Neuronal stem cell (in vitro differentiated cells): ENCODE data around the gene TM2D3.

Source experiments
- DNase-seq: peaks from one replicate; pipeline ENCODE4 v3.0.0-alpha.2; 2013; ENCODE audit warnings: low spot score
- H2AFZ ChIP-seq: one replicate; pipeline ENCODE4 v1.6.1; 2013; ENCODE audit warnings: mild to moderate bottlenecking, low read length, inconsistent platforms
- H2AK5ac ChIP-seq: 2 replicates; pipeline ENCODE4 v1.6.1; 2013; ENCODE audit warnings: low read depth, mild to moderate bottlenecking, inconsistent platforms, low read length, moderate library complexity, mixed read lengths
- H2BK120ac ChIP-seq: 2 replicates; pipeline ENCODE4 v1.6.1; 2013; ENCODE audit warnings: low read depth, mild to moderate bottlenecking, inconsistent platforms, low read length, moderate library complexity, mixed read lengths
- H2BK12ac ChIP-seq: one replicate; pipeline ENCODE4 v1.6.1; 2013; ENCODE audit warnings: low read length, inconsistent platforms
- H2BK15ac ChIP-seq: 2 replicates; pipeline ENCODE4 v1.6.1; 2013; ENCODE audit warnings: mild to moderate bottlenecking, low read length, inconsistent platforms, mixed read lengths
- H2BK5ac ChIP-seq: one replicate; pipeline ENCODE4 v1.6.1; 2013; ENCODE audit warnings: inconsistent platforms, mild to moderate bottlenecking, low read length, moderate library complexity
- H3K14ac ChIP-seq: one replicate; pipeline ENCODE4 v1.6.1; 2013; ENCODE audit warnings: low read length, inconsistent platforms
- H3K18ac ChIP-seq: 2 replicates; pipeline ENCODE4 v1.6.1; 2013; ENCODE audit warnings: low read length, inconsistent platforms
- H3K23ac ChIP-seq: 2 replicates; pipeline ENCODE4 v1.6.1; 2013; ENCODE audit warnings: low read depth, mild to moderate bottlenecking, mixed read lengths, low read length, inconsistent platforms; ENCODE audit not compliant: poor library complexity
- H3K27ac ChIP-seq: replicated peaks from 3 replicates; pipeline ENCODE4 v1.5.1; 2013; ENCODE audit warnings: low read length, inconsistent platforms
- H3K27me3 ChIP-seq, 3 experiments: 2 replicates each; pipeline ENCODE4 v1.6.1; 2013; ENCODE audit warnings: low read length in 3 of 3, mild to moderate bottlenecking in 2 of 3, inconsistent platforms in 1 of 3, low read depth in 1 of 3, mixed read lengths in 1 of 3, moderate library complexity in 1 of 3; ENCODE audit not compliant: control insufficient read depth in 3 of 3, insufficient read depth in 3 of 3
- H3K36me3 ChIP-seq, 2 donors: replicated peaks in 1 of 2; 2 replicates each; pipeline ENCODE4 v1.6.1; 2013; ENCODE audit warnings: low read length in 2 of 2; ENCODE audit not compliant: control insufficient read depth in 2 of 2, insufficient read depth in 2 of 2
- H3K4ac ChIP-seq: 2 replicates; pipeline ENCODE4 v1.6.1; 2013; ENCODE audit warnings: inconsistent platforms, mild to moderate bottlenecking, low read length, moderate library complexity
- H3K4me1 ChIP-seq, 2 donors: 1 replicate in 1 of 2; 2 replicates in 1 of 2; pipeline ENCODE4 v1.6.1; 2013; ENCODE audit warnings: low read length in 2 of 2, low read depth in 1 of 2; ENCODE audit not compliant: control insufficient read depth in 2 of 2, insufficient read depth in 1 of 2
- H3K4me2 ChIP-seq: one replicate; pipeline ENCODE4 v1.6.1; 2013; ENCODE audit warnings: mild to moderate bottlenecking, low read length, inconsistent platforms; ENCODE audit not compliant: insufficient read depth, poor library complexity, severe bottlenecking
- H3K4me3 ChIP-seq, 2 donors: 2 replicates each; pipeline ENCODE4 v1.5.1; 2013; ENCODE audit warnings: low read length in 2 of 2, mild to moderate bottlenecking in 2 of 2, inconsistent platforms in 1 of 2, moderate library complexity in 1 of 2
- H3K79me1 ChIP-seq: one replicate; pipeline ENCODE4 v1.6.1; 2013; ENCODE audit warnings: low read depth, mild to moderate bottlenecking, inconsistent platforms, low read length, moderate library complexity
- H3K9ac ChIP-seq: one replicate; pipeline ENCODE4 v1.6.1; 2013; ENCODE audit warnings: mild to moderate bottlenecking, low read depth, low read length, inconsistent platforms; ENCODE audit not compliant: poor library complexity
- H3K9me3 ChIP-seq, 2 donors: replicated peaks in 1 of 2; 2 replicates each; pipeline versions ENCODE3 to v1.6.1; 2013; ENCODE audit warnings: low read length in 2 of 2, mild to moderate bottlenecking in 2 of 2, inconsistent platforms in 1 of 2, low read depth in 1 of 2, mixed read lengths in 1 of 2, moderate library complexity in 1 of 2; ENCODE audit not compliant: control insufficient read depth in 2 of 2, insufficient read depth in 1 of 2
- H4K8ac ChIP-seq: one replicate; pipeline ENCODE4 v1.6.1; 2013; ENCODE audit warnings: low read depth, mild to moderate bottlenecking, inconsistent platforms, low read length, moderate library complexity
- H4K91ac ChIP-seq: one replicate; pipeline ENCODE4 v1.6.1; 2013; ENCODE audit warnings: low read length, low read depth, mild to moderate bottlenecking, inconsistent platforms; ENCODE audit not compliant: poor library complexity
- WGBS, 2 donors: extraction: QIAGEN DNeasy Blood & Tissue Kit; methylation state at CpG; one replicate each; pipeline ENCODE4 v1.1.7; 2013; ENCODE audit warnings: missing lambda C conversion rate in 2 of 2, mixed read lengths in 1 of 2; ENCODE audit not compliant: insufficient read length in 2 of 2, insufficient replicate concordance in 1 of 2; ENCODE audit errors: extremely low coverage in 2 of 2; 5-methylcytosine and 5-hydroxymethylcytosine counted together

TM2D3 gene

GRCh38 chr15:101684877-101685276, 32.7 kb upstream of the TM2D3 start:
- H3K4me3 ChIP-seq = no peak overlapping the region
- H4K8ac ChIP-seq = no peak overlapping the region
- H3K14ac ChIP-seq = no peak overlapping the region
- no peak overlapping the region for H2AK5ac ChIP-seq
- H2BK12ac ChIP-seq = no peak overlapping the region
- no CpG with 5 or more reads among the region's 3 CpGs for WGBS, 2 donors
- H2BK15ac ChIP-seq = no peak overlapping the region
- H3K23ac ChIP-seq = no peak overlapping the region
- no peak for DNase-seq
- H3K9ac ChIP-seq = no peak overlapping the region
- no peaks in the 10 kb centered on the region for H3K4me1 ChIP-seq
- no peak overlapping the region for H3K27ac ChIP-seq
- H2BK120ac ChIP-seq = no peak overlapping the region
- no peak overlapping the region for H2AFZ ChIP-seq
- no peaks in the 10 kb centered on the region for H3K9me3 ChIP-seq
- H3K4me2 ChIP-seq = no peak overlapping the region
- H4K91ac ChIP-seq = no peak overlapping the region
- H3K27me3 ChIP-seq = no peaks in the 10 kb centered on the region
- H2BK5ac ChIP-seq = no peak overlapping the region
- peaks cover 2 to 37% of the 10 kb centered on the region in 2 donors for H3K36me3 ChIP-seq
- no peaks in the 10 kb centered on the region for H3K79me1 ChIP-seq
- no peak overlapping the region for H3K18ac ChIP-seq
- H3K4ac ChIP-seq = no peak overlapping the region

- Histone ChIP-seq H3K4me1 (no peaks in the 10 kb centered on the region), H2AFZ (no peak overlapping the region), H3K23ac (no peak overlapping the region), H4K91ac (no peak overlapping the region), H2BK120ac (no peak overlapping the region), H3K36me3 (peaks cover 2 to 37% of the 10 kb centered on the region in 2 donors), H3K4ac (no peak overlapping the region), H2BK15ac (no peak overlapping the region), H2BK5ac (no peak overlapping the region), H3K9me3 (no peaks in the 10 kb centered on the region), H3K79me1 (no peaks in the 10 kb centered on the region), H3K4me3 (no peak overlapping the region), H3K18ac (no peak overlapping the region), H3K14ac (no peak overlapping the region), H2AK5ac (no peak overlapping the region), H3K9ac (no peak overlapping the region), H3K27ac (no peak overlapping the region), H2BK12ac (no peak overlapping the region), H3K4me2 (no peak overlapping the region), H4K8ac (no peak overlapping the region), H3K27me3 (no peaks in the 10 kb centered on the region)
- DNase-seq = no peak
- WGBS, 2 donors = no CpG with 5 or more reads among the region's 1 CpG
These were observed 32.2 kb upstream of the TM2D3 start for GRCh38 chr15:101684384-101684783.

DNA sequence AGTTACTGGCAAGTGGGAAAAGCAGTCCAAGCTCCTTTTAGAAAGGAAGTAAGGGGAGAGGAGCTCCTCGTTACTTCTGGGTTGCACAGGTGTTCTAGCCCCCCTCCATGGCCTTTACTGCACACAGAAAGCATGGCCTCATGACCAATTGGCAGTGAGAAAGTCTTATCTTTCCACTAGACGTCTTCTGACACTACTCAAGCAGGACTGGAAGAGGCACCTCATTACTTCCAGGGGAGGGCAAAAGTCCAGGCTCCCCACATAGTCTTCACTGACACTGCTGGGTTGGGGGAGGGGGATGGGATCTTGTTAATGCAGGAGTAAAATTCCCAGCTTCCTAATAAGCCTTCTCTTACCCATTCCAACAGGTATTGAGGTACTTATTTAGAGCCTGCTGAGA, 27.6 kb upstream of the TM2D3 start:
- Histone ChIP-seq H3K27me3 (no peaks in the 10 kb centered on the region), H2BK12ac (no peak overlapping the region), H3K4me3 (no peak overlapping the region), H2BK5ac (no peak overlapping the region), H3K4ac (no peak overlapping the region), H3K4me1 (peaks cover 0 to 4% of the 10 kb centered on the region in 2 donors), H4K91ac (no peak overlapping the region), H3K79me1 (no peaks in the 10 kb centered on the region), H2BK15ac (no peak overlapping the region), H2AK5ac (no peak overlapping the region), H3K23ac (no peak overlapping the region), H3K4me2 (no peak overlapping the region), H3K9me3 (no peaks in the 10 kb centered on the region), H3K18ac (no peak overlapping the region), H3K27ac (no peak overlapping the region), H3K9ac (no peak overlapping the region), H4K8ac (no peak overlapping the region), H2BK120ac (no peak overlapping the region), H3K36me3 (peaks cover 2 to 41% of the 10 kb centered on the region in 2 donors), H2AFZ (no peak overlapping the region), H3K14ac (no peak overlapping the region)
- DNase-seq = no peak
- no CpG with 5 or more reads among the region's 2 CpGs for WGBS, 2 donors

- no peak overlapping the region for H2BK5ac ChIP-seq
- WGBS, 2 donors = no CpG with 5 or more reads among the region's 4 CpGs
- H3K9me3 ChIP-seq = no peaks in the 10 kb centered on the region
- no peak overlapping the region for H3K23ac ChIP-seq
- no peak overlapping the region for H3K18ac ChIP-seq
- no peak overlapping the region for H3K4me2 ChIP-seq
- H4K91ac ChIP-seq = no peak overlapping the region
- no peaks in the 10 kb centered on the region for H3K79me1 ChIP-seq
- no peak overlapping the region for H4K8ac ChIP-seq
- H3K4me3 ChIP-seq = no peak overlapping the region
- H3K36me3 ChIP-seq = peaks cover 1 to 40% of the 10 kb centered on the region in 2 donors
- H2AK5ac ChIP-seq = no peak overlapping the region
- no peak overlapping the region for H3K14ac ChIP-seq
- H3K4ac ChIP-seq = no peak overlapping the region
- no peak overlapping the region for H3K9ac ChIP-seq
- H2BK12ac ChIP-seq = no peak overlapping the region
- H2BK120ac ChIP-seq = no peak overlapping the region
- no peak overlapping the region for H2AFZ ChIP-seq
- no peak overlapping the region for H3K27ac ChIP-seq
- H3K27me3 ChIP-seq = no peaks in the 10 kb centered on the region
- no peak overlapping the region for H2BK15ac ChIP-seq
- peaks cover 0 to 4% of the 10 kb centered on the region in 2 donors for H3K4me1 ChIP-seq
- DNase-seq = no peak
These were observed 24.7 kb upstream of the TM2D3 start for GRCh38 chr15:101676921-101677329.
